Hippocampal formation (tissue), 2 donors: ENCODE results near the gene HOATZ.

ENCODE experiments used
- DNase-seq, 2 donors: peaks; one replicate each; lab custom pipeline; 2025; lab: John Stamatoyannopoulos, UW

The HOATZ gene

DNA sequence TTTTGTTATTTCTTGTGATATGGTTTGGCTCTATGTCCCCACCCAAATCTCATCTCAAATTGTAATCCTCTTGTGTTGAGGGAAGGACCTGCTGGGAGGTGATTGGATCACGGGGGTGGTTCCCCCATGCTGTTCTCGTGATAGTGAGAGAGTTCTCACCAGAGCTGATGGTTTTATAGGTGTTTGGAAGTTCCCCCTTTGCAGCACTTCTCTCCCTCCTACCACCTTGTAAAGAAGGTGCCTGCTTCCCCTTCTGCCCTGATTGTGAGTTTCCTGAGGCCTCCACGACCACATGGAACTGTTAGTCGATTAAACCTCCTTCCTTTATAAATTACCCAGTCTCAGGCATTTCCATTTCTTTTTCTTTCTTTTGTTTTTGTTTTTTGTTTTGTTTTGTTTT, 63.2 kb downstream of the HOATZ start:
- no peak for DNase-seq

GRCh38 chr11:111581341-111581740, 66.8 kb downstream of the HOATZ start:
- no peak for DNase-seq

DNA sequence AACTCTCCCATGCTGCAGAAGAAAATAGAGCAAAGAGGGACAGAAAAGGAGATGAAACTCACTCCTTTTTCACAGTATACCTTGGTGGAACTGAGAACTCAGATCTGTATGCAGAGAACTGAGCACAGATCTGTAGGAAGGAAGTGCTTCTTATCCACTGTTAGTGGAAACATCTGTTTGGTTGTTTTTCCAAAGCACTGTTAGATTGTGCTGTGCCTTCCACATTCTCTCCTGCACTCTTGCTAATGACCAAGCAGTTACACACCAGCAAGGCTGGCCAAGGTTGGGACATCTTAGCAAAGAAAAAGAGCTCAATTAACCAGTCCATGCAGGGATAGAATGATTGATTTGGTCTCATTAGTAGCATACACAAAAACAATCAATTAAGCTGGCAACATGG, 67.6 kb downstream of the HOATZ start:
- no peak for DNase-seq

DNA sequence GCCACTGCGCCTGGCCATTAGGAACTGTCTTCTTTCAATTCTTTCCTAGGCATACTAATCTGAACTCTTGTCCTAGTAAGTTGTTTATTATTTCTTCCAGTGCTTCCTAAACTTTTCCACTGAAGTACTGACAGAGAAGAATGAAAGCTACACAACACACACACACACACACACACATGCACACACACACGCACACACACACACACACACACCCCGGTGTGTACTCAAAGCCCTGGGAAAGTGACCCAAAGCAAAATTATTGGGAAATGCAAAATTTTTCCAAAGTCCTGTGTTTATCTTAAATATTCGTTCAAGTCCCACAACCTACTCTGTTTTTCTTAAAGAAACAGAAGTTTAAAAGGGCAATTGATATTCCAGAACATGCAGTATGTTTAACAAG, 68.3 kb downstream of the HOATZ start:
- no peak for DNase-seq

GRCh38 chr11:111585371-111585770, 70.8 kb downstream of the HOATZ start:
- no peak for DNase-seq

- peak in 1 of 2 donors; percentile 32 for DNase-seq
Measured at GRCh38 chr11:111586388-111586831, 71.8 kb downstream of the HOATZ start.
